ENCODE data around the gene PLEKHG5.
A peak's percentile ranks its signal among the peaks of the same experiment; 100 is the strongest.

The PLEKHG5 gene, protein sequence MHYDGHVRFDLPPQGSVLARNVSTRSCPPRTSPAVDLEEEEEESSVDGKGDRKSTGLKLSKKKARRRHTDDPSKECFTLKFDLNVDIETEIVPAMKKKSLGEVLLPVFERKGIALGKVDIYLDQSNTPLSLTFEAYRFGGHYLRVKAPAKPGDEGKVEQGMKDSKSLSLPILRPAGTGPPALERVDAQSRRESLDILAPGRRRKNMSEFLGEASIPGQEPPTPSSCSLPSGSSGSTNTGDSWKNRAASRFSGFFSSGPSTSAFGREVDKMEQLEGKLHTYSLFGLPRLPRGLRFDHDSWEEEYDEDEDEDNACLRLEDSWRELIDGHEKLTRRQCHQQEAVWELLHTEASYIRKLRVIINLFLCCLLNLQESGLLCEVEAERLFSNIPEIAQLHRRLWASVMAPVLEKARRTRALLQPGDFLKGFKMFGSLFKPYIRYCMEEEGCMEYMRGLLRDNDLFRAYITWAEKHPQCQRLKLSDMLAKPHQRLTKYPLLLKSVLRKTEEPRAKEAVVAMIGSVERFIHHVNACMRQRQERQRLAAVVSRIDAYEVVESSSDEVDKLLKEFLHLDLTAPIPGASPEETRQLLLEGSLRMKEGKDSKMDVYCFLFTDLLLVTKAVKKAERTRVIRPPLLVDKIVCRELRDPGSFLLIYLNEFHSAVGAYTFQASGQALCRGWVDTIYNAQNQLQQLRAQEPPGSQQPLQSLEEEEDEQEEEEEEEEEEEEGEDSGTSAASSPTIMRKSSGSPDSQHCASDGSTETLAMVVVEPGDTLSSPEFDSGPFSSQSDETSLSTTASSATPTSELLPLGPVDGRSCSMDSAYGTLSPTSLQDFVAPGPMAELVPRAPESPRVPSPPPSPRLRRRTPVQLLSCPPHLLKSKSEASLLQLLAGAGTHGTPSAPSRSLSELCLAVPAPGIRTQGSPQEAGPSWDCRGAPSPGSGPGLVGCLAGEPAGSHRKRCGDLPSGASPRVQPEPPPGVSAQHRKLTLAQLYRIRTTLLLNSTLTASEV

GRCh38 chr1:6491480-6491962 lies at the start of gene PLEKHG5:
Gene PLEKHG5 (minus strand): TSS chr1:6491667. CDS start chr1:6477571, 14,096 bp downstream.
- peak; percentile 30 for DNase-seq

DNA sequence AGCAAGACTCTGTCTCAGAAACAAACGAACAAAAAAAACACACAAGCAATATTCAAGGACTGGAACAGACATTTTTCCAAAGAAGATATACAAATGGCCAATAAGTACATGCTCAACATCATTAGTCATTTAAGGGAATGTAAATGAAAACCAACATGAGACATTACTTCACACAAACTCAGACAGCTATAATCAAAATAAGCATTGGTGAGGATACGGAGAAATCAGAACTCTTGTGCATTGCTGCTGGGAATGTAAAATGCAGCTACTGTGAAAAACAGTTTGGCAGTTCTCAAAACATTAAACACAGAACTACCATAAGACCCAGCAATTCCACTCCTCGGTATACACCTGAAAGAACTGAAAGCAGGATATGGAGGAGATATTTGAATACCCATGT lies 47.5 kb upstream of the PLEKHG5 start:
- no peak for DNase-seq

- no peak for DNase-seq
Measured at GRCh38 chr1:6536291-6536690, 44.8 kb upstream of the PLEKHG5 start.

DNA sequence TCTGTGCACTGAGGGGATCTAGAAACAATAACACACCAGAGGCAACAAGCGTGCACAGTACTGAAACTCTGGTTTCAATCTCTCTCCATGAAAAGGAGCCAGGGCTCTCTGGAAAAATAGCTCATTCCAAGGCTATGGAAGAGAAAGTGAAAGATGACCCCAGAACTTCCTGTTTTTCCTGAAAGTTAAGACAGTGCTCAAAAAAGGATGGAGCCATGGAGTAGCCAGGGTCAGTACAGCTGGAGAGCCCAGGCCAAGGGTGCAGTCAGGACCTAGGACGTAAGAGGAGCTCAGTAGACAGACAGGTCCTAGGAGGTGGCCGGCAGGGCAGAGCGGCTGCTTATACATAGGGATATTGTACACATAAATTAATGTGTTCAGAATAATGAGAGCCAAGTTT lies 43.7 kb upstream of the PLEKHG5 start:
- DNase-seq, result no peak

GRCh38 chr1:6534248-6534822 lies 42.9 kb upstream of the PLEKHG5 start:
- no peak for DNase-seq

- no peak for DNase-seq
Measured at GRCh38 chr1:6531996-6532395, 40.5 kb upstream of the PLEKHG5 start.

GRCh38 chr1:6530504-6531160 lies 39.2 kb upstream of the PLEKHG5 start:
- no peak for DNase-seq

DNA sequence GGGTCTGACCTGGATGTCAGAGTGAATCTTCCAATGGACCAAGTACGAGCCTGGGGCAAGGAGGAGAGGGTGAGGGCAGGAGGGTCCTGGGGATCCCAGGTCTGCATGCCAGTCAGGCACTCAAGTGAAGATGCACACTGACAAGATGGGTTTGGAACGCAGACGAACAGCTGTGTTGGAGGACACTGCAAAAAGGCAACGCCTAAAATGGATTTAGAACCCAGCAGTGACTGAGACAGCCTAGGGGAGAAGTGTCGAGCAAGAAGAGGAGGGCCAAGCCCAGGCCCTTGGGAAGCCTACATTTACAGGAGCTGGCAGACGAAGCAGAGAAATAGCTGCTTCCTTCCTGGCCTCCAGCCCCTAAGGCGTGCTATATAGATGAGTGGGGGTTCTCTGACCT lies 37.0 kb upstream of the PLEKHG5 start:
- no peak for DNase-seq

DNA sequence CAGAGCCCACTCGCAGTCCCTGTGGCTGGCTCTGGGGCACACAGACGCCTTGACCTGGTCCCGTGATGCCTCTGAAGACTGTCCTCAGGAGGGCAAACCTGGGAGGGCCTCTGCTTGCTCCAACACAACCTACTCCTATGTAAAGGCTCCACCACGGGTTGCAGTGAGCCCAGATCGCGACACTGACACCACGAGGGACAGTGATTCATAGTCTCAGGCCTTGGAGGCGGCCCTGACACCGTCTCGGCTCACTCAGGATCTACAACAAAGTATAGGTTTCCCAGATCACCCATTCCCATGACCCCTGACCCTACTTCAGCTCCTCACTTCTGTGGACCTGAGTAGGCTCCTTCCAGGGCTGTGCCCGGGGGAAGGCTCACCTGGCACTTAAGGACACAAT lies 34.8 kb upstream of the PLEKHG5 start:
- no peak for DNase-seq

- DNase-seq, result no peak
Measured at GRCh38 chr1:6523566-6523965, 32.1 kb upstream of the PLEKHG5 start.

DNA sequence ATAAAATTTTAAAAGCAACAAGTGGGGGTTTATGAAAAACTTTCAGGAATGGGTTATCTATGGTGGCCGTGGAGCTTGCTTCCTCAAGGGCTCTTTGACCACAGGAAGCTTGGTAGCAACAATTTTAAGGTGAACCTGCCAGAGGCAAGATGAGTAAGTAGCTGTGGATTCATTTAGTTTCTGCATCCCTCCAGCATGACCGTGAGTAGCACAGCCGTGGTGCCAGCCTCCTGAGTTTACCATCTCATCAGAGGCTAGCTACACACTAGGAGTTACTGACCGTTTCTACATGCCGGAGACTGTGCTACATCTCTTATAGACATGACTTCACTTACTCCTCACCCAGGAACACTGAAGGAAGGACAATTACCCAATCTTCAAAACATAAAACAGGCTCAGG lies 30.1 kb upstream of the PLEKHG5 start:
- DNase-seq, result no peak

- no peak for DNase-seq
Measured at GRCh38 chr1:6519935-6520671, 28.6 kb upstream of the PLEKHG5 start.

DNA sequence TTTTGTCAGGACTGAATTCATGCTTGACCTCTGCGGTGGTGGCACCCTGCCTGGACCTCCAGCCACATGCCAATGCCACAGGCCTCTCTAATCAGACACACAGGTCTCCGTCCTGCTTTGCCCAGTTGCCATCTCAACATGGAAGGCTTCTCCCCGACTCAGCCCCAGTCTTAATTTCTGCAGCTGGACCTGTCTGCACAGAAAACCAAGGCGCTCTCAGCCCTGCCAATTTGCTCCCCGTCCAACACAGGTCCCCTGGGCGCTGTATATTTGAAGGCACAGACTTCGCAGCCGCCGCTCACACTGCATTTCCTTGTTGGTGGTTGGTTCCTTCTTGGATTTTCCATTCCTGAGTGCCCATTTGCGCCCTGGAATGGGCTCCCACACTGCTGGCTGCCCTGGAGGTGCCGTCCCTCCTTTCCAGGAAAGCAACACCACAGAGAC lies 28.0 kb upstream of the PLEKHG5 start:
- no peak for DNase-seq

DNA sequence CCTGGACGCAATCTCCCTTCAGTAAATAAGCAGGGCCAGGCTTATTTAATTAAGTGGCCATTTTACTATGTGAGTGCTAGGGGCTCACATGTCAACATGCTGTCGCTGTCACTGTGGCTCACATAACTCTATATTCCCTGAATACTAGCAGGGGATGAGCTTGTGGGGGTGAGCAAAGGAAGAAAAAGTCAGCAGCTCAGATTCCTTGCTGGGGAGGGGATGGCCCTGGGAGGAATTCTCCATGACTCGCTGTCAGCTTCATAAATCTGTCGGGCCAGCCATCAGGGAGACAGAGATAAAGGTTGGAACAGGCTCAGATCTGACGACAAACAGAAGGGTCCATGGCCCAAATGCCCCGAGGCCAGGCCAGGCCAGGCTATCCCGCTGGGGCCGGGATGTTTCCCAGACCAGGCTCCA lies 26.0 kb upstream of the PLEKHG5 start:
- no peak for DNase-seq

DNA sequence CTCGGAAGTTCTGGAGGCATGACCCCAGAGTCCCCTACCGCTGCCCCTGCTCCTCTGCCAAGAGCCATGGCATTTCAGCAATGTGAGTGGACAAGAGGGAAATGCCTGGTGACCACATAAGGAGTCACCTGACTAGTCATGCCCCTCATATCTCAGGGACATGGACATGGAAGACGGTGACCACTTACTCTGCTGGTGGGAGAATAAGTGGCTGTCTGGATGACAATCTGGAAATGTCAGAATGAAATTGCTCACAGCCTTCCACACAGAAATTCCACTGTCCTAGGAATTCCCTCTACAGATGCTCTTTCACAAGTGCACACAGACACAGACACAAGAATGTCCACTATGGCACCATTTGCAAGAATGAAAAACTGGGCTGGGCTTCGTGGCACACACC lies 24.3 kb upstream of the PLEKHG5 start:
- no peak for DNase-seq

- DNase-seq, result no peak
Measured at GRCh38 chr1:6513320-6513801, 21.9 kb upstream of the PLEKHG5 start.

GRCh38 chr1:6512908-6513280 lies 21.4 kb upstream of the PLEKHG5 start:
- DNase-seq, result no peak

GRCh38 chr1:6512245-6512907 lies 20.9 kb upstream of the PLEKHG5 start:
- no peak for DNase-seq

DNA sequence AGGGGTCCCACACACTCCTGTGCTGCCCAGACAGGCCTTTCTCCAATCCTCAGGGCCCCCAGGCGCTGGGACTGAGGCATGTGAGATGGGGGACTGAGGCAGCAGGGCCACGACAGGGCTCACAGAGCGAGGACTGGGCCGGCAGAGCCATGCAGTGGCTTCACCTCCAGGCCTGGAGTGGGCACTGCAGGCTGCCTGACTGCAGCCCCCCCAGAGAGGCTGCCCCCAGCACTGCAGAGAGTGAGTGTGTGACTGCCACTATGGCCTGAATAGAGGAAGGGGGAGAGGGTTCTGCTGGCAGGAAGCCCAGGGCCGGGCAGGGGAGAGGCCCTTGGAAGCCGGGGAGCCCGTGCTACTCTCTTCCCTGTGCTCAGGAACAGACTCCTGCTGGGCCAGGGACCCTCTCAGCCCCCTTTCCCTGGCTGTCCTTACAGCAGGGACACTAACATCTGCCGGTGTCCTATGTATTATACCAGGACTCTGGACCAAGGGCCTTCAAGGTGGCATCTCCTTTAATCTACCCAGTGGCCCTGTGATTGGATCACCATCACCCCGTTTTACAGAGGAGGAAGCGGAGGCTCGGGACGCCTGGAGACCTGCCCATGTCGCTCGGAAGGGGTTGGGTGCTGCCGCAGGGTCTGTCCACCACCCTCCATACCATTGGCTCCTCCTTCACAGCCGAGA lies 20.2 kb upstream of the PLEKHG5 start:
- DNase-seq, result no peak

DNA sequence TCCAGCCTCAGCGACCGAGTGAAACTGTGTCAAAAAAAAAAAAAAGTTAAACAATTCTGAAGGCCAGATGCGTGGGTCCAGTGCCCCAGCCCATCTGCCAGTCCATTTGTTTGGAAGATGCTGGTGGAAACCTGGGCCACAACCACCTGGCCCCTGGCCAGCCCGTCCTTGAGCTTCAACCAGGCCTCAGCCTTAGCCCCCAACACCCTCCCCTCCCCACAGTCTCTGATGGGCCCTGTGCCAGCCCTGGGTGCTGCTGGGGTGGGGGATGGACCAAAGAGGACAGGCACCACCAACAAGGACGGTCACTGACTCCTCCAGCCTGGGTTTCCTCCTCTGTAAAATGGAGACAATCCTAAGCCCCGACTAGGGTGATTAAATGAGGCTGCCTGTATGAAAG lies 19.6 kb upstream of the PLEKHG5 start:
- DNase-seq, result no peak

DNA sequence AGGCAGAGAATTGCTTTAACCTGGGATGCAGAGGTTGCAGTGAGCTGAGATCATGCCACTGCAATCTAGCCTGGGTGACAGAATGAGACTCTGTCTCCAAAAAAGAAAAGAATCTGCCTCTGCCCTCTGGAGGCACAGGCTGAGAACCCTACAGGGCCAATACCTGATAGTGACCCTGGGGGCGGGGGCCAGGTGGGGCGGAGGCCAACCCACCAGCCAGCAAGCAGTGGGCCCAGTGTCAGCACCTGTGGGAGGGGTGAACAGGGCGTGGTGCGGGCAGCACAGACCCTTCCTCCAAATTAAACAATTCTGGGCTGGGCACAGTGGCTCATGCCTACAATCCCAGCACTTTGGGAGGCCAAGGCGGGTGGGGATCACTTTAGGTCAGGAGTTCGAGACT lies 19.0 kb upstream of the PLEKHG5 start:
- DNase-seq, result no peak

Data from stimulated activated CD4-positive, alpha-beta T cell treated with anti-CD3 and anti-CD28 coated beads, Interleukin-1b, Interleukin-23, amount 100 ng/mL, for 48 hours (primary cell).